Mononuclear cell (primary cell): Measurements from ENCODE around the gene SNAP25. TPM values are rescaled to one million over a fixed set of nuclear protein-coding genes. Genes with fewer than 3 reads are reported as not detected.

Experiments
- H3K27me3 ChIP-seq: 2 replicates; pipeline ENCODE4 v1.6.0; 2011; ENCODE audit warnings: low read length, control low read depth; ENCODE audit not compliant: insufficient read depth
- H3K4me1 ChIP-seq: 2 replicates; pipeline ENCODE4 v1.5.1; 2011; ENCODE audit warnings: mild to moderate bottlenecking, low read length, control low read depth; ENCODE audit not compliant: insufficient read depth
- H3K4me3 ChIP-seq: 2 replicates; pipeline ENCODE4 v1.5.1; 2011; ENCODE audit warnings: mild to moderate bottlenecking, low read length, moderate library complexity
- H3K9me3 ChIP-seq: 2 replicates; pipeline ENCODE4 v1.5.1; 2011; ENCODE audit warnings: low read depth, mild to moderate bottlenecking, control low read depth, low read length
- total RNA-seq: library from RNA; depleted of rRNA; stranded (reverse); fragments of >200 nt; gene quantifications from one replicate; pipeline ENCODE4 v1.2.3, GENCODE V29; 2012

The SNAP25 gene
- total RNA-seq: not detected

GRCh38 chr20:10218536-10219451 lies at the start of gene SNAP25:
Gene SNAP25 (plus strand): TSS chr20:10218830. CDS start chr20:10275492, 56,662 bp downstream.
- Histone ChIP-seq H3K4me3 (no peak within 1 kb of the TSS), H3K27me3 (peaks cover 63% of the 10 kb centered on the region), H3K4me1 (peaks cover 12% of the 10 kb centered on the region), H3K9me3 (no peaks in the 10 kb centered on the region)

- H3K9me3 ChIP-seq: no peaks in the 10 kb centered on the region
- H3K27me3 ChIP-seq: peaks cover 24% of the 10 kb centered on the region
- H3K4me1 ChIP-seq: no peaks in the 10 kb centered on the region
- no peak overlapping the region for H3K4me3 ChIP-seq
Measured at GRCh38 chr20:10169752-10170151, 48.9 kb upstream of the SNAP25 start.

- Histone ChIP-seq H3K4me1 (no peaks in the 10 kb centered on the region), H3K27me3 (peaks cover 24% of the 10 kb centered on the region), H3K4me3 (no peak overlapping the region), H3K9me3 (no peaks in the 10 kb centered on the region)
Measured at GRCh38 chr20:10170261-10170660, 48.4 kb upstream of the SNAP25 start.

- H3K9me3 ChIP-seq: no peaks in the 10 kb centered on the region
- H3K4me3 ChIP-seq: no peak overlapping the region
- H3K4me1 ChIP-seq: no peaks in the 10 kb centered on the region
- H3K27me3 ChIP-seq: peaks cover 24% of the 10 kb centered on the region
Measured at GRCh38 chr20:10171864-10172751, 46.5 kb upstream of the SNAP25 start.

GRCh38 chr20:10172998-10173655 lies 45.5 kb upstream of the SNAP25 start:
- H3K27me3 ChIP-seq: peaks cover 24% of the 10 kb centered on the region
- no peaks in the 10 kb centered on the region for H3K9me3 ChIP-seq
- H3K4me1 ChIP-seq: no peaks in the 10 kb centered on the region
- H3K4me3 ChIP-seq: no peak overlapping the region

- no peak overlapping the region for H3K4me3 ChIP-seq
- peaks cover 24% of the 10 kb centered on the region for H3K27me3 ChIP-seq
- H3K4me1 ChIP-seq: no peaks in the 10 kb centered on the region
- no peaks in the 10 kb centered on the region for H3K9me3 ChIP-seq
Measured at GRCh38 chr20:10174400-10174799, 44.2 kb upstream of the SNAP25 start.

- Histone ChIP-seq H3K9me3 (no peaks in the 10 kb centered on the region), H3K4me3 (no peak overlapping the region), H3K27me3 (peaks cover 12% of the 10 kb centered on the region), H3K4me1 (no peaks in the 10 kb centered on the region)
Measured at GRCh38 chr20:10177326-10177725, 41.3 kb upstream of the SNAP25 start.

GRCh38 chr20:10178091-10178490 lies 40.5 kb upstream of the SNAP25 start:
- no peak overlapping the region for H3K4me3 ChIP-seq
- H3K4me1 ChIP-seq: no peaks in the 10 kb centered on the region
- peaks cover 8% of the 10 kb centered on the region for H3K27me3 ChIP-seq
- no peaks in the 10 kb centered on the region for H3K9me3 ChIP-seq

- no peaks in the 10 kb centered on the region for H3K4me1 ChIP-seq
- no peaks in the 10 kb centered on the region for H3K9me3 ChIP-seq
- no peak overlapping the region for H3K4me3 ChIP-seq
- H3K27me3 ChIP-seq: peaks cover 1% of the 10 kb centered on the region
Measured at GRCh38 chr20:10178727-10179313, 39.8 kb upstream of the SNAP25 start.

- H3K4me3 ChIP-seq: no peak overlapping the region
- H3K27me3 ChIP-seq: no peaks in the 10 kb centered on the region
Measured at GRCh38 chr20:10179574-10180298, 38.9 kb upstream of the SNAP25 start.

GRCh38 chr20:10180651-10181235 lies 37.9 kb upstream of the SNAP25 start:
- no peaks in the 10 kb centered on the region for H3K4me1 ChIP-seq
- no peaks in the 10 kb centered on the region for H3K9me3 ChIP-seq
- no peak overlapping the region for H3K4me3 ChIP-seq
- no peaks in the 10 kb centered on the region for H3K27me3 ChIP-seq

More at GRCh38 chr20:10179574-10180298, 38.9 kb upstream of the SNAP25 start:
- Histone ChIP-seq H3K4me1 (no peaks in the 10 kb centered on the region), H3K9me3 (no peaks in the 10 kb centered on the region)

GRCh38 chr20:10185741-10186558 lies 32.7 kb upstream of the SNAP25 start:
- H3K4me1 ChIP-seq: no peaks in the 10 kb centered on the region
- no peaks in the 10 kb centered on the region for H3K9me3 ChIP-seq
- H3K4me3 ChIP-seq: no peak overlapping the region
- H3K27me3 ChIP-seq: no peaks in the 10 kb centered on the region

GRCh38 chr20:10190456-10190855 lies 28.2 kb upstream of the SNAP25 start:
- Histone ChIP-seq H3K27me3 (no peaks in the 10 kb centered on the region), H3K9me3 (no peaks in the 10 kb centered on the region), H3K4me3 (no peak overlapping the region), H3K4me1 (no peaks in the 10 kb centered on the region)
